ENCODE measurements around the gene GTF3C5.
A peak's percentile ranks its signal among the peaks of the same experiment; 100 is the strongest.

GTF3C5 gene

DNA sequence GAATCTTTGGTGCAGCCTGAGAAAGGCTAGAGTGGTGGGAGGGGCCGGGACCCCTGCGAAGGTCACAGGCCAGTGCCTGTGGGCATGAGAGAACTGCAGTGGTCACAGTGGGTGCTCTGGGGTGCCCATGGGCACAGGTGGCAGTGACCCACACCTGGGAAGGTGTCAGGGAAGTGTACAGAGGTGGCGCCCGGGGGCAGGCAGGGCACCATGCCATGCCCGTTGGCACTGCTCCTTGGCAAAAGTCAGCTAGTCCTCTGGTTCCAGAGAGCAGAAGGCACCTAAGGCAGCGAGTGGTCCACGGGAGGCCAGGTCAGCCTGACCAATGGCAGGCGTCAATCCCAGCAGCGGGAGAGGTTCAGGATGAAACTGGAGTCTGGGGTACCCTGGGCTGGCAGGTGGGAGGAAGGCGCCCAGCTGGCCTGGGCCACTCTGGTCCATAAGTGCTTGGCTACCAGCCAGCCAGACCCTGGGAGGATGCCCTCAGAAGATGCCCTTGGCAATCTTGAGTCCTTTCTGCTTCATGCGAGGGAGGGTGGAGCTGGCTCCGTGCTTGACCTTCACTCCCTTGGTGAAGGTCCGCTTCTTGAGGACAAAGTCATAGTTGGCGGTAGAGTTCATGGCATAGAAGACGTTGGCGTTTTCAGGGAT is 67.4 kb downstream of the GTF3C5 start:
- no peak for DNase-seq

DNA sequence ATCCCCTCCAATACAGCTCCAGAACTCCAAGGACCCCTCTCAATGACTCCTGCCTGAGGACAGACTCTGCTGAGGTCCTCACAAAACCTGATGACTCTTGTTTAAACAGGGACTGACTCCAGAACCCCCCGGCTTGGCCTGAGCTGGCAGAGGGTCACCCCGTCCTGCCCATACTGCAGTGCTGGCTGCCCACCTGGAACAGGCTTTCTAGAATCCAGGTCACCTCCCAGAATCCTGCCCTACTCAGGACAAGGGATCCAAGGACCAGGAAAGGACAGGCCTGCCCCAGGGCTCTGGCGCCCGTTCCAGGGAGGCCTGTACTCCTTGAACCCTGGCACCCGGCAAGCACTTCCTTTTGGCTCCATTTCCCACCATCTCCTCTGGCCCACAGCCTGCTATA is 68.1 kb downstream of the GTF3C5 start:
- DNase-seq, result no peak

- no peak for DNase-seq
Measured at GRCh38 chr9:133099726-133100505, 69.1 kb downstream of the GTF3C5 start.

DNA sequence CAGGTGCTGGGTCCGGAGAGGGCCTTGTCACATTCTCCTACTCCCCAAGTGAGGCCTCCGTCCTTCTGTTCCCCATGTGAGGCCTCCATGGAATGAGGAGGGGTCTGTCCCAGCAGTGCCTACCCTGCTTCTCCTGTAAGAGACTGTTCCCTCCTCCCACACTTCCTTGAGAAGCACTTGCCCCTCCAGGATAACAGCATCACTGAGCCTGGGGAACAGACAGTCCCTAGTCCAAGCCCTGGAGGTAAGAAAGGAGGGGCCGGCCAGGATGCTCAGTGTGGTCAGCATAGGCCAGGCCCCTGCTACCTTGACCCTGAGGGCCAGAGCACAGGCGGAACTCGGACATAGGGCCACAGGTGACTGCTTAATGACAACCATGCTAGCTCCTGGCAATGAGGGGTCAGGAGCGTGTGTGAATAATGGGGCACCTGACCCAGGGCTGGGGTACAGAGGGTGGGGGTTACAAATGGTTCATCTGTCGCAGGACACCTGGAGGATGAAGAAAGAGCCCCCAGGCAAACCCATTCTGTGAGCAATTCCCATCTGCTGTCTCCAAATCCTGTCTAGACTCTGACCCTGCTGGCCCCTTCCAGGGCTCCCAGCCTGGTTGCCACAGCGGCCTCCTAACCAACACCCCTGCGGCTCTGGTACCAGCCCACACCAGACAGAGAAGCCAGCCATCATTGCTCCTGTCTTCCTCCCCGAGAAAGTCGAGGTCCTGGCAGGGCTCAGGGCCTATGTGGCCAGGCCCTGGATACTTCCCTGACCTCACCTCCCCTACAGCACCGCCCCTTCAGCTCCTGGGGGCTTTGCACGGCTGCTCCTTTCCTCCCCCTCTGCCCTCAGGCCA is 69.9 kb downstream of the GTF3C5 start:
- no peak for DNase-seq

- DNase-seq, result no peak
Measured at GRCh38 chr9:133101356-133102189, 70.8 kb downstream of the GTF3C5 start.

GRCh38 chr9:133102190-133103021 is 71.6 kb downstream of the GTF3C5 start:
- DNase-seq, result no peak

DNA sequence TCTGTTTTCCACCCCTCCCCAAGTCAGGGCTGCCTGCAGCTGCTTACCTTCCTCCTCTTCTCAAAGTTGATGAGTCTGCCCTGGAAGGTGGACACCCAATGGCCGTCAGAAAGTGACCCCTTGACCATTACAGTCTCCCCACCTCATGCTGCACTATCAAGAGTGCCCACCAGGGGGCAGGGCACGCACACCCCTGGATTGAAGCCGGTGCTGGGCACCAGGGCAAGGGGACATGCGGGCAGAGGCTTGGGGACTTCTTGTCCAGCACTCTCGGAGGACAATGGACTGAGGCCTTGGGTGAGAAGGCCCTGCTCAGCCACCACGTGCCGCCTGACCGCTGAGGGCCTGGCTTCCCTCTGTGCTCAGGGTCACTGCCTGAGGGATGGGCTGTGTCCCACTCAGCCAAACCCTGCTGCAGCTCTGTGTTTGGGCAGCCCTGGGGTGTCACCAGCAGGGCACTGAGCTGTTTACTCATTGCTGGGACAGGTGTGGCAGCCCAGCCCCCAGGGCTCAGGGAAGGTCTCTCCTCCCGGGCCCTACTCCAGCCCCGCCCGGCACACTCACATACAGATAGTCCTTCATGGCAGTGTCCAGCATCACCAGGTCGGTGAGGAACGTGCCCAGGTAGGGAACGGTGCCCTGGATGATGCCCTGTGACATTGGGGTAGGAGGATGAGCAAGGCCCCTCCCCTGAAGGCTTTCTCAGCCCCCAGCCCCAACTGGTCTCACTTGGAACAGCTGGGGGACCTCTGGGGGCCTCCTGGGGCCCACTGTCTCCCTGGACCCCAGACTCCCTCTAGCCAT is 72.6 kb downstream of the GTF3C5 start:
- DNase-seq, result peak; percentile 73

GRCh38 chr9:133103987-133104505 is 73.2 kb downstream of the GTF3C5 start:
- no peak for DNase-seq

GRCh38 chr9:133104718-133105460 is 74.1 kb downstream of the GTF3C5 start:
- DNase-seq, result no peak

GRCh38 chr9:133105461-133105770 is 74.6 kb downstream of the GTF3C5 start:
- no peak for DNase-seq

GRCh38 chr9:133106511-133107244 is 75.9 kb downstream of the GTF3C5 start:
- DNase-seq, result no peak

GRCh38 chr9:133107245-133107722 is 76.5 kb downstream of the GTF3C5 start:
- DNase-seq, result no peak

Data from DMS53 (cell line).